ENCODE data around the gene BTG4. TPM values are rescaled to one million over a fixed set of nuclear protein-coding genes. Genes with fewer than 3 reads are reported as not detected.

The BTG4 gene
- not detected for total RNA-seq

DNA sequence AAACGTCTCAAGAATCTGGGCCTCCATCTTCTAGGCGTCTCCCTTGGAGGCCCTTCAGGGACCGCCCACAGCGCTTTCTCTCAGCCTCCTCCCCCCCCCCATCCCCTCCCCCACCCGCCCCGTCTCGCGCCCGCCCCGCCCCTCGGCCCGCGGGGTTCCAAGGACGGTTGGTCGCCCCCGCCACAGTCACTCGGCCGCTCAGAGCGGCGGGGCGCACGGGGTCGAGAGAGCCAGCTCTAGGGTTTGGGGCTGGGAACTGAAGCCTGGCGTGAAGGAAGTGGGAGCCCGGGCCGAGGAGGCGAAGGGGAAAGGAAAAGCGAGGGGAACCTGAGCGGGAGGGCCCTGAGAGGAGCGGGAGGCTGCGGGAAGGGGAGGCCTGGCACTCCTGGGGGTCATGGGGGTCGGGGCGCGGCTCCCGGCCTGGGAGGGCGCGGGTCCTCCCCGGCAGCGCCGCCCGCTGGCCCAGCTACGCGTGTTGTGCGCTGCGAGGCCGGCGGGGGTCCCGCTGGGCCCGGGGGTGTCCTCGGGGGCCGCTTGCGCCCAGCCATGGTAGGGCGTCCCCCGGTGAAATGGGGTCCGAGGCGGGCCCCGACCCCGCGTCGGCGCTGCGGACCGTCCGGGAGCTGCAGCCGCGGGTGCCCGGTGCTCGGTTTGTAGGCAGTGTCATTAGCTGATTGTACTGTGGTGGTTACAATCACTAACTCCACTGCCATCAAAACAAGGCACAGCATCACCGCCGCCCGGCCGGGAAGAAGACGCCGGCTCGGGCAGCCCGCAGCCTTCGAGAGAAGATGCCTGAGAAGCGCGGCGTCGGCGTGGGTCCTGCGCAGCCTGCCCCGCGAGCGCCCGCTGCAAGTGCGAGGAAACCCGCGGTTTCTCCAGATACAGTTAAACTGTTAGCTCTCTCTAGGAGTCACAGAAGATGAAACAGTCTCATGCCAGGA, at the start of gene BTG4:
Gene BTG4, minus strand, starts transcription at position 91 of the 944 bp plus-strand sequence. CDS start 13,610 bp downstream, outside the sequence.

DNA sequence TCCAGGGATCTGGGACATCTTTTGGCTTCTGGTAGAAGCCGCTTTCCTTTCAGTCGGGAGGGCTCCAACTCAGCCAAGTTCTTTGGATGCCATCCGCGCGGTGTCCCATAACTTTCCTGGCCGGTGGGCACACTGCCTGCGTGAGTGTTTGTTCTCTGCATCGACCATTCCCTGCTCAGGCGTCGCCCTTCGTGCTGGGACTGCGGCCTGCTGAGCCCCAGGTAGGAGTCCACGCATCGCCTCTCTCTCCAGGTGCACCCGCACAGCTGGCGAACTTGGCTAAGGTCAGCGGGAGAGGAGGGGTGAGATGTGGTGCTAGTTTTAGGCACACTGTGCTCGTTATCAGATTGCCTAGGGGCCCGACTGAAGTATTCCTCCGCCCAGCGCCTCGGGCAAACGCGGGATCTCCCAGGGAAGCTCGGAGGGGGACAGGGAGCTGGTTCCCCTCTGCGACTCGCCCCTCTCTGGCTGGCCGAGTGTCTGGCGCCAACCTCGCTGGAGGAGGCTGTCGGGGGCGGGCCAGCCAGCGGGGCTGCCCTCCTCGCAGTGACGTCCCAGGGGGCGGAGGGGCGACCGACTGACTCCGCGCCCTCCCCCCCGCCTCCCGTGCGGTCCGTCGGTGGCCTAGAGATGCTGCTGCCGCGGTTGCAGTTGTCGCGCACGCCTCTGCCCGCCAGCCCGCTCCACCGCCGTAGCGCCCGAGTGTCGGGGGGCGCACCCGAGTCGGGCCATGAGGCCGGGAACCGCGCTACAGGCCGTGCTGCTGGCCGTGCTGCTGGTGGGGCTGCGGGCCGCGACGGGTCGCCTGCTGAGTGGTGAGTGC, 28.1 kb upstream of the BTG4 start, which contains the start of gene LAYN:
Gene LAYN, plus strand, starts transcription at position 607 of the 823 bp plus-strand sequence. Its CDS starts 124 bp downstream, at position 731.

DNA sequence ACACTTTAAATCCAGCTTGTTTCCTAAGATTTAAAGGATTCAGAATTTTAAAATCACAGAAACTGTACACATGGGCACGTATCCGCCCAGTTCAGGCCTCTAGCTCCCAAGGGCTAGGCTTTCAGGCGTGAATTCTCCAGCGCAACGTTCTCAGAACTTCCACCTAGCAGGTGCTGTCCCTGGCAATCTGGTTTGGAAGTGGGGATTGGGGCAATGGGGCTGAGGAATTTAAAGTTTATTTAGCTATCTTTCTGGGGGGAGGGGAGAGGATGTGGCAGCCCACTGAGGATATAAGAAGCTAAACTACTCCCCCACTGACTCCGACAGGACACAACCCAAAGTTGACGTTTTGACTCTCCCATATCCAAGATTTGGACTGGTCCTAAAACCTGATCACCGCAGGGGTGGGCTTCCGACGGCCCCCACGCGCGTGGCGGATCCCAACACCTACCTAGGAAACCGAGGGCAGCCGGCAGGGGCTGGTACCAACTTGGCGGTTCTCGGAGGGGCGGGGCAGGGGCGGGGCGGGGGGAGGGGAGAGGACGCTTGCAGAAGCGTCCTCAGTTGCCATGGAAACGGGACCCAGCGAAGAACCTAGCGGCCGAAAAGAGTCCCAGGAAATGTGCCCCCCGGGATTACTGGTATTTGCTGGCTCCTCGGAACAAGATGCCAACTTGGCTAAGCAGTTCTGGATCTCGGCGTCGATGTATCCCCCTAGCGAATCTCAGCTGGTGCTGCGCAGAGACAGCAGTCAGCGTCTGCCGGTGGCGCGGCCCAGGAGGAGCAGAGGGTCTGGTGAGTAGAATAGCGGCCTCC, 2.2 kb upstream of the BTG4 start, which contains the start of gene HOATZ:
Gene HOATZ, plus strand, starts transcription at position 563 of the 816 bp plus-strand sequence. Its CDS starts 7 bp downstream, at position 570.

Small RNA genes lying within 50 kb of the gene (small RNA-seq; reads per million reads assigned to genes)
- gene MIR34B (ENCODE audit: low replicate concordance) (not detected), gene MIR34C (ENCODE audit: low replicate concordance) (0.42 reads per million, percentile 53 among the genes with 10 or more reads in this experiment)

Other genes starting within 250 kb of the BTG4 start
- gene POU2AF3, start 213.8 kb downstream of the BTG4 start, total RNA-seq: 4.0 TPM
- 0.82 TPM for gene POU2AF1, start 133.1 kb downstream of the BTG4 start, total RNA-seq
- not detected for gene HOATZ, start 2.4 kb upstream of the BTG4 start, total RNA-seq
- 7.9 TPM for gene LAYN, start 28.3 kb upstream of the BTG4 start, total RNA-seq
- gene SIK2, start 90.1 kb upstream of the BTG4 start, total RNA-seq: 20.8 TPM